Hypothalamus (tissue), 51 donors: ENCODE results near the gene TSPAN11.
"Not testable (repeated sequence)": the region's sequence is repeated elsewhere in the genome, so short reads cannot be mapped to it uniquely, and the experiment has no call there.

ENCODE experiments used
- DNase-seq, 51 donors: peaks; one replicate each; lab custom pipeline; 2025; lab: John Stamatoyannopoulos, UW

The TSPAN11 gene

GRCh38 chr12:30926243-30927221 lies at the start of gene TSPAN11:
Gene TSPAN11 (plus strand): TSS chr12:30926748. CDS start chr12:30953992, 27,244 bp downstream.
- peak in 32 of 51 donors; percentile 5 to 67 (median 30) for DNase-seq

- peak in 2 of 51 donors; percentile 4 to 55 for DNase-seq
These were observed 49.3 kb upstream of the TSPAN11 start for GRCh38 chr12:30877105-30877875.

- DNase-seq, result no peak
These were observed 48.5 kb upstream of the TSPAN11 start for GRCh38 chr12:30878024-30878423.

- DNase-seq, result no peak
These were observed 46.5 kb upstream of the TSPAN11 start for GRCh38 chr12:30880061-30880460.

- DNase-seq, result no peak
These were observed 45.7 kb upstream of the TSPAN11 start for GRCh38 chr12:30880813-30881212.

- DNase-seq, result no peak
These were observed 43.8 kb upstream of the TSPAN11 start for GRCh38 chr12:30882706-30883105.

GRCh38 chr12:30884799-30885198 lies 41.7 kb upstream of the TSPAN11 start:
- no peak for DNase-seq

GRCh38 chr12:30885321-30885720 lies 41.2 kb upstream of the TSPAN11 start:
- no peak for DNase-seq

GRCh38 chr12:30887226-30887625 lies 39.3 kb upstream of the TSPAN11 start:
- DNase-seq, result no peak

- DNase-seq, result no peak
These were observed 38.3 kb upstream of the TSPAN11 start for GRCh38 chr12:30888241-30888640.

GRCh38 chr12:30894531-30894930 lies 32.0 kb upstream of the TSPAN11 start:
- not testable (repeated sequence) for DNase-seq

GRCh38 chr12:30896461-30896860 lies 30.1 kb upstream of the TSPAN11 start:
- DNase-seq, result peak in 7 of 51 donors; percentile 3 to 32 (median 18)

GRCh38 chr12:30898846-30899245 lies 27.7 kb upstream of the TSPAN11 start:
- no peak for DNase-seq

GRCh38 chr12:30900351-30900750 lies 26.2 kb upstream of the TSPAN11 start:
- DNase-seq, result no peak

GRCh38 chr12:30902001-30902400 lies 24.5 kb upstream of the TSPAN11 start:
- no peak for DNase-seq

GRCh38 chr12:30902596-30902995 lies 24.0 kb upstream of the TSPAN11 start:
- no peak for DNase-seq

- no peak for DNase-seq
These were observed 21.0 kb upstream of the TSPAN11 start for GRCh38 chr12:30905463-30906009.

- DNase-seq, result no peak
These were observed 18.3 kb upstream of the TSPAN11 start for GRCh38 chr12:30908076-30908721.

- DNase-seq, result no peak
These were observed 17.7 kb upstream of the TSPAN11 start for GRCh38 chr12:30908722-30909348.
